ENCODE results near the gene MBD3L3.

The MBD3L3 gene

GRCh38 chr19:7013678-7014077, 44.8 kb downstream of the MBD3L3 start:
- peak; percentile 62 for DNase-seq (ENCODE audit: low read depth)
- TF ChIP-seq CTCF (IDR thresholded peaks at IDR 0.05; ENCODE audit: insufficient read depth, low read depth, low read length, missing control alignments): no peak

GRCh38 chr19:7010722-7011593, 47.5 kb downstream of the MBD3L3 start:
- H3K4me3 ChIP-seq (ENCODE audit: low read depth, low read length): no peak overlapping the region
- TF ChIP-seq CTCF (IDR thresholded peaks at IDR 0.05; ENCODE audit: insufficient read depth, low read depth, low read length, missing control alignments): no peak
- peak; percentile 57 for DNase-seq (ENCODE audit: low read depth)

More at GRCh38 chr19:7013678-7014077, 44.8 kb downstream of the MBD3L3 start:
- no peak overlapping the region for H3K4me3 ChIP-seq (ENCODE audit: low read depth, low read length)

- H3K4me3 ChIP-seq (ENCODE audit: low read depth, low read length): no peak overlapping the region
- no peak for DNase-seq (ENCODE audit: low read depth)
- no peak for TF ChIP-seq CTCF (IDR thresholded peaks at IDR 0.05; ENCODE audit: insufficient read depth, low read depth, low read length, missing control alignments)
Observed at GRCh38 chr19:7007859-7008258, 50.6 kb downstream of the MBD3L3 start.
